Measurements from ENCODE around the gene GLTP. TPM values are rescaled to one million over a fixed set of nuclear protein-coding genes. Genes with fewer than 3 reads are reported as not detected.

The GLTP gene
- polyA plus RNA-seq, 2 of the 4 experiments (the other 2 are of a cell fraction), result 16.9 to 18.8 TPM

- no peak for FAIRE-seq
- ATAC-seq, result no peak; a peak in 1 of 6 replicates
- Histone ChIP-seq H3K4me2 (no peak overlapping the region), H3K27ac (no peak overlapping the region), H3K4me3 (no peak overlapping the region), H3K9me3 (no peaks in the 10 kb centered on the region), H3K4me1 (no peaks in the 10 kb centered on the region)
- TF ChIP-seq SMC3 (IDR thresholded peaks at IDR 0.05), result no peak
- no peak for TF ChIP-seq E2F6 (IDR thresholded peaks at IDR 0.05; ENCODE audit: borderline replicate concordance, low read depth)
- TF ChIP-seq NFE2L2 (conservative IDR thresholded peaks at IDR 0.05; ENCODE audit: low read length), result no peak
- WGBS (ENCODE audit: missing lambda C conversion rate), result 71% methylated on average over 12 of the region's 12 CpGs
- ChIA-PET POLR2A (no interaction called here), CTCF (interaction anchor here (0.5 to 9.3 kb wide), 23 partner anchors 8 to 123 kb away, joined by 3 to 82 read pairs (median 6); partner anchors contain the start of gene TCHP)
- DNase-seq (ENCODE audit: low read depth in 1 of 2, low spot score in 1 of 2), result no peak
Measured at GRCh38 chr12:109928058-109928656, 47.8 kb upstream of the GLTP start.

GRCh38 chr12:109927622-109928021 is 47.3 kb upstream of the GLTP start:
- Histone ChIP-seq H3K9me3 (no peaks in the 10 kb centered on the region), H3K4me3 (no peak overlapping the region), H3K27ac (no peak overlapping the region), H3K4me1 (no peaks in the 10 kb centered on the region), H3K4me2 (no peak overlapping the region)
- ATAC-seq, result peak; percentile 91 to 92
- DNase-seq (ENCODE audit: low read depth in 1 of 2, low spot score in 1 of 2), result peak; percentile 64 to 78
- POLR2A ChIA-PET, result no interaction called here
- 33% methylated on average over 8 of the region's 8 CpGs for WGBS (ENCODE audit: missing lambda C conversion rate)
- no peak for FAIRE-seq
- TF ChIP-seq SMC3 (IDR thresholded peaks at IDR 0.05) (peak; percentile 75), ZNF302 (CRISPR knock-in tag; IDR thresholded peaks at IDR 0.05) (no peak), MAZ (IDR thresholded peaks at IDR 0.05; ENCODE audit: borderline replicate concordance, low read depth, low read length) (no peak), FOXS1 (CRISPR knock-in tag; IDR thresholded peaks at IDR 0.05) (no peak), GATA3 (IDR thresholded peaks at IDR 0.05; ENCODE audit: borderline replicate concordance) (no peak), CBX2 (IDR thresholded peaks at IDR 0.05; ENCODE audit: borderline replicate concordance, low read depth) (no peak), PHF8 (IDR thresholded peaks at IDR 0.05; ENCODE audit: borderline replicate concordance, low read depth) (no peak), ELK1 (IDR thresholded peaks at IDR 0.05; ENCODE audit: low read depth, low read length) (no peak), MYC (IDR thresholded peaks at IDR 0.05; ENCODE audit: borderline replicate concordance, low read length) (no peak), EHF (CRISPR knock-in tag; IDR thresholded peaks at IDR 0.05) (no peak), RAD21 (conservative IDR thresholded peaks at IDR 0.05 in 1 of 2, IDR thresholded peaks at IDR 0.05 in 1 of 2) (peak; percentile 51 to 66), TP53 (CRISPR knock-in tag; IDR thresholded peaks at IDR 0.05) (no peak), HES2 (IDR thresholded peaks at IDR 0.05) (no peak), MAX (IDR thresholded peaks at IDR 0.05) (peak; percentile 30; the same call in 1 of the 2 replicates), CTCF (IDR thresholded peaks at IDR 0.05) (peak; percentile 72)
- CTCF ChIA-PET, result interaction anchor here (0.5 to 9.3 kb wide), 29 partner anchors 8 to 123 kb away, joined by 3 to 82 read pairs (median 5); partner anchors contain the start of gene TCHP
